ENCODE data around the gene CERK.
"Not testable (repeated sequence)": the region's sequence is repeated elsewhere in the genome, so short reads cannot be mapped to it uniquely, and the experiment has no call there.

The CERK gene

DNA sequence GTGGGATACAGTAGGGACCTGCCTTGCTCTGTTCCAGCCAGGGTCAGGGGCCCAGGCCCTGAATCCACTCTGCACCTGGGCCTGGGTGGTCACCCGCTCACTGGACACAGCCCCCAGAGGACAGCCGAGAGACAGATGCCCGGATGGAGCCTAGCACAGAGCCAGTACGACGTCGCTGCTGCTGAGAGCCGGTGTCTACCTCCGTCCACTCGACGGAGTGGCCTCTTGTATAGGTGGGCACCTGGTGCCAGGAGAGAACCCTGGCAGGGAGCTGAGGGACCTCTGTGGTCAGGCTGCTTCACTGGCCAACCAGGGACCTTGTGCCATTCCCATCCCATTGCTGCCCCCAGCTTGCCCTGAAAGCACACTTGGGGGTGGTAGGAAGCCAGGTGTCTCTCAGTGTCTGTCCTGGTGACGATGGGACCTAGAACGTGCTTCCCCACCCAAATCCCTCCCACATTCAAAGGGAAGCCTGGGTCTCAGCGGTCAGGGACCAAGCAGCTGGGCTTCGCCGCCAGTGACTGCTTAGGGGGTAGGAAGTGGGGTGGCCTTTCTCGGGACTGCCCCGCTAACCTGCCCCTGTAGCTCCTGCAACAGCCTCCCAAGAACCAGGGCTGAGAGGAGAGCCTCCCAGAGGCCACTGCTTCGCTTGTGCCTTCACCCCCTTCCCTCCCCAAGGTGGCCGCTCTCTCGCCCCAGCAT, 10.3 kb upstream of the CERK start:
- no peak for DNase-seq

DNA sequence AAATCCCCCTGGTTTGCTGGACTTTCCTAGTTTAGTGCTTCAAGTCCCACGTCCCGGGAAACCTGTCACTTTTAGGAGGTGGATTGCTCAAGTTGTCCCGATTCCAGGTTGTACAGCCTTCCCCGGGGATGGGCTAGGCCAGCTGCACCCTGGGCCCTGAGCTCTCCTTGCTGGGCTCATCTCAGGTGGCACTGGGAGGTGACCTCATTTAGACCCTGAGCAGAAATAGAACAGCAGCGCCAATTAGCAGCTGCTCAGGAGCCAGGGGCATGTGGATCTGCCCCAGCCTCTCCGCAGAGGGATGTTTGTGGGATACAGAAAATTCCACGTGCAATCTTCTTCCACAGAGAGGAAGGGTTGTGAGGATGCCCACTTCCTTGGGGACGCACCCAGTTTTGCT, 9.6 kb upstream of the CERK start:
- no peak for DNase-seq

DNA sequence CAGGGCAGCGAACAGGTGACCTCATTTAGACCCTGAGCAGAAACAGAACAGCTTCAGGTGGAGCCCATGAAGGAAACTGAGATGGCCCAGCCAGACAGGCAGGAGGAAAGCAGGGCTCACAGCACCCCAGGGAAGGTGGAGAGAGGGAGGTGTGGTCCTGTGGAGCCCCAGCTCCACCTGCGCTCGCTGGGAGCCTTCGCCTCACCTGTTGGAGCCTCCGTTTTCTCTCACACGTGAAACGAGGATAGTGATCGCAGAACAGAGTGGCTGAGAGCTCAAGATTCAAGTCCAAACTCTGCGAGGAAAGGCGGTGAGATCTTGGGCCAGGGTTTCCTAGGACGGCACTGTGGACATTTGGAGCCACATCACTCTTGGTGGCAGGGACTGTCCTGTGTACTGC, 8.6 kb upstream of the CERK start:
- DNase-seq: no peak

DNA sequence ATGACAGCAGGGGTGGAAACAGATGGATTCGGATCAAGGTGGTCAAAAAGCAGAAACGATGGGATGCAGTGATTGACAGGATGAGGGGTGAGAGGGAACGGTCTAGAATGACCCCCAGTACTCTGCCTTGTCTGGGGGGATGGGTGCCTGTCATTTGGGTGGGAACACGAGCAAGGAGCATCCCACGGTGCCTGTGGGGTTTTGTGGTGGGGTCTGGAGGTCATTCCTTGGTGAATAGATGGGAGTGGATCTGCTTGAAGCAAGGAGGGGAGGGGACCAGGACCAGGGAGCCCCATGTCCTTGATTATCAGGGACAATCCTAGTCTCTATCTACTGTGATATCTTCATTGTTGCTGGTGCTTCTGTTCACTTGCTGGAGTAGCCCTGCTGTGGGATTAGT, 8.1 kb upstream of the CERK start:
- DNase-seq: no peak

DNA sequence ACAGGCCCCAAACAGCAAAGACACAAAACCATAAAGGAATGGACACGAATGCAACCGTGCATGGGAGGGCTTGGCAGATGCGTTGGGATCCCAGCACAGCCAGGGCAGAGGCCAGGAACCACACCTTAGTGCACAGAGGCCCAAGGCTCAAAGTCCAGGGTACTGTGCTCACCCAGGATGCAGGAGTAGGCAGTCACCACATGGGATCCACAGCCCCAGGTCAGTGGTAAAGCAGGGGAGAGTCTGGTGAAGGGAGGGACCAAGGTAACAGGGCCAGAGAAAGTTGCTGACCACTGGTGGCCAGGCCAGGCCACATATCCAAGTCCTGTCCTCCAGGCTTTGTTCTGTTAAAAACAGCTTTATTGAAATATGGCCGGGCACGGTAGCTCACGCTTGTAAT, 6.5 kb upstream of the CERK start:
- DNase-seq: no peak

DNA sequence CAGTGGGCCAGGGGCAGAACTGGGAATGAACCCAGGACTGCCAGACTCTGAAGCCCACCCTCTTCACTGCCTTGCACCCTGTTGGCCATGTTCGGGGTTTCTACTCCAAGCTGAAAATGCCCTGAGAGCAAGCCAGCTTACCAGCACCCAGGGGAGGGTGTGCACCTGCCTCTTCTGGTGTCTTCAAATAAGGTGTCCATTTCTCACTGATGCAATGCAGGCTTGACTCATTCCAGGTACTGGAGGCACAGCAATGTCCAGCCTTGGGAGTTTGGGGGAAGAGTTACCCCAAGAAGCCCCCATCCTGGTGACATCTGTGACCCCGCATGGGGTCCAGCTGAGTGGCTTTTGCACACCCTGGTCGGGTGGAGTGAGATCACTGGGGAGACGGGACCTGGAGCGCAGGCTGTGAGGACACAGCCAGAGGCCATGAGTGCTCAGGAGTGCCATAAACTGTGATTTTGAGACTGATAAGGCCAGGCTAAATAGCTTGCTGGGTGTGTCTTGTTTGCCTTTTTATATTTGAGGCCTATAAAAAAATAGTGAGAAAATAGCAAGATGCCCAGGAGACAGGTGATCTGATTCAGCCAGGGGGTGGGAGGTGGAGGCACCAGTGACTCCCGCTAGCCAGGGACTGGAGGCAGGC, 4.6 kb upstream of the CERK start:
- DNase-seq: no peak

DNA sequence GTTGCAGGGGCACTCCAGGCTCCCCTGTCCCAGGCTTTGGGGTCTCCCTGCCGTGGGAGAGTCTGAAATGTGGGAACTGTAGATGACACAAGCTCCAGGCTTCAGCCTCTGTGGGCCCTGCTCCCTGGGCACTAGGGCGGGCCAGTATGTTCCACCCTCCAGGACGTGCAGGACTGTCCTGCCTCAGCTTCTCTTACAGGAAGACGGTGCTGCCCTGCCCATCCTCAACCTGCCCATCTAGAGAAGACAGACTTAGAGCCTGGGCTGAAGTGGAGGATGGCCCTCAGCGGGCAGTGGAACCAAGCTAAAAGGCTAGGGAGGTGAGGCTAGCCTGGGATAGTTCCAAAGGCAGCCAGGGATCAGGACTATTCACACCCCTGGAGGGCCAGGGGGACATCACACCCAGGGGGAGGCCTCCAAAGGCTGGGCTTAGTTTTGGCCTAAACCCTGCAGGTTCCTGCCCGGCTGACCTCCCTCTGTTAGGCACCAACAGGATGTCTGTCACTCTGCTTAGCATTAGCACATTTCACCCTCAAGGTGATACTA, 4.0 kb upstream of the CERK start:
- DNase-seq: no peak

DNA sequence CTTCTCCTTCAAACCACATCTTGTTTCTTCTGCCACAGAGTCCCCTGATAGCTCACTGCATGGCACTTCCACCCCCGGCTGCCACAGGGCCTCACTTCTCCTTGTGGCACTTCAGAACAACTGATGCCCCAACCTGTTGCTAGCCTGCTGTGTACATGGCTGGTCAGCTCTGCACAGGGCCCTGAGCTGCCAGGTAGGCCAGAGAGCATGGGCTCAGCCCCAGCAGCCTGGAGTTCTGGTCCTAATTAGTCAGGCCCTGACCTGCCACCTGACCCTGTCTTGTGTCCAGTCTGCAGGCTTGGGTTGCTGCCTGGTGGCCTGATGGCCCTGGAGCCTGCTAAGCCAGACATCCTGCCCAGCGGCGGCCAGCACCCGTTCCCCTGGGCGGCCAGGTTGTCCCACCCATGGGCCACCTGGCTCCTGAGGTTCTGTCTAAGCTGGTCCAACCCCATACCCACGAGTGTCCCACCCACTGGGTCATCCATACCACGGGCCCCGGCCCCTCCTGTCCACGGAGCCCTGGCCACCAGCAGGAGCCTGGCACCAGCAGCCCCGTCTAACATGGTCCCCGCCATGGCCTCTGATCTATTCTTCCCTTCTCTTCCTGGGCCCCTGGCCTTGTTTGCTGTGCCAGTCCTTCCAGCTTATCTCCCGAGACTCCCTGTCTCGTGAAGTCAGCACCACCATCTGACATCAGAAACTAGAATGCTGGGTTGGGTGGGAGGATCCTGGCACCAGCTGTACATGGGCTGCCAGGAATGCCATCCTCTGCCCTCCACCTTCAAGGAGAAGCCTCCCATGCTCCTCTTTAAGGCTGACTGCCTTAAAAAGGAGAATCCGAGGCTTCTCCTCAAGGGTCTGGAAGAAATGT, 3.1 kb upstream of the CERK start:
- no peak for DNase-seq

DNA sequence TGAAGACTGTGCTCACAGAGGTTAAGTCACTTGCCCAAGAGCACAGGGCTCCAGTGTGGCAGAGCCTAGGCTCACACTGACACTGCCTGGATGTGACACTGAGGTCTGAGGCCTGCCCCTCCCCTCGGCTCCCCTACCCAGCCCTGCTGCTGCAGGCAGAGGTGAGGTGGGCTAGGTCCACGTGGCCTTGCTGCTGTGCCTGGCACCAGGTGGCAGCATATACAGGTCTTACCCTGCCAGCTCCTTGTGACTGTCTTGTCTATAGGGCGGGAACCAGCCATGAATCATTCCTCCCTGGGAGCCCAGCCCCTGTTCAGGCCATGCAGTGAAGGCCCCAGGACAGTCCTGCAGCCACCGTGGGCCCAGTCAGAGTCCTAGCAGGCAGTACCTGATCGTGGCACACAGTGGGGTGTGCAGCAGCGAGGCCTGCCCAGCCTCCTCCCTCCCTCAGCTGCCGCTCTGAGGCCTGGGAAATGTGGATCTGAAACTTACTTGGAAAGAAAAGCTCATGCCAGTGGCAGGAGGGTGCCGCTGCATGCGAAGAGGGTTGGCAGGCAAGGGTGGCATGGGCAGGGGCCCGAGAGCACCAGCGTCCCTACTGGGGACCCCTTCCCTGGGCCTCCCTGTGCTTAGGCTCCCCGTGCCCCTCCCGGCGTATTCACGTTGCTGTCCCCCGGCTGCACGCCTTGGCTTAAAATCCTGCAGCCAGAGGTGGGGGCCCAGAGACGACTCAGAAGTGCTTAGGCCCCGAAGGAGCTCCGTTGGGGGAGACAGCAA, 1.2 kb upstream of the CERK start:
- DNase-seq: no peak

DNA sequence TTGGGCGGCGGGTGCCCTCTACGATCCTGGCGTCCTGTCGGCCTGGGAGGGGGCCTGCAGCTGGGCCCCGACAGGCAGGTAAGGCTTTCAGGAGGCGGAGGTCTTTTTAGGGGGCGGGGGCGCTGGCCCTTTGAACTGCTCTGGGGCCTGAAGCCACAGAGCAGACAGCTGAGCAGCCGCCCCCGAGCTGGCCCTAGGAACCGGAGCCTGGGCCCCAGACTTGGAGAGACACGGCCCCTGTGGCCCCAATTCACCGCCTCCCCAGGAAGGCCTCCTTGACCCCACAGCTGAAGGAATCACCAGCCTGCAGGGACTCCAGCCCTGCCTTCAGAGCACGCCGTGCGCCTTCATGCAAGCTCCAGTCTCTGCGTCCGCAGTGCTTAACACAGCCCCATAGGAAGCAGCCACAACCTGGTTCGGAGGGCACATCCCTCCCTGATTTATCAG, 618 bp upstream of the CERK start:
- DNase-seq: no peak

DNA sequence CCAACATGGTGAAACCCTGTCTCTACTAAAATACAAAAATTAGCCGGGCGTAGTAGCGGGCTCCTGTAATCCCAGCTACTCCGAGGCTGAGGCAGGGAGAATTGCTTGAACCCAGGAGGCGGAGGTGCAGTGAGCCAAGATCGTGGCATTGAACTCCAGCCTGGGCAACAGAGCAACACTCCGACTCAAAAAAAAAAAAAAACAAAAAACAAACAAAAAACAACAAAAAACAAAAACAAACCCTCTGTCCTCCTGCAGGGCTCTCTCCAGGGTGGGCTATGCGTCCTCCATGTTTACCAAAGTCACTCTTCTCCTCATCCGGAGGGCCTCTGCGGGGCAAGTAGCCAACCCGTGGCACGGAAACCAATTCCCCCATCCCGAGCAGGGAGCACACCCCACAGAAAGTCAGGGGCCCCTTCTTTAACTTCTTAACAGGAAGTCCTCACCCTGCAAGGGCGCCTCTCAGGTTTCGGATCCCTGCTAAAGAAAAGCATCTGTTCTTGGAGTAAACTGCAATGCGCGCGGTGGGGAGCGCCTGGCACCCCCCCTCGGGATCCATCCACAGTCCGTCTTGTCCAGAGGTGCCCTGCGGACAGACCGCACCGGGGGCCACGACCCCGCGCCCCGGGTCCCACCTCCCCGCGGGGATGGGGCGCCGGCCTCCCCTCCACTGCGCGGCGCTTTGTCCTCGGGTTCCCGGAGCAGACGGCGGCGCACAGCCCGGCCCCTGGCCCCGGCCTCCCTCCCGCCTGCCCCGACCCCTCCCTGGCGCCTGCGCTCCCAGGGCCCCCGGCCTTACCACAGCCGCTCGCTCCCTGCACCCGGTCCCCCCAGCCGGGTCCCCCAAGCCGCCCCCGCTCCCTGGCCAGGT, 712 bp downstream of the CERK start:
- peak; percentile 37 for DNase-seq

DNA sequence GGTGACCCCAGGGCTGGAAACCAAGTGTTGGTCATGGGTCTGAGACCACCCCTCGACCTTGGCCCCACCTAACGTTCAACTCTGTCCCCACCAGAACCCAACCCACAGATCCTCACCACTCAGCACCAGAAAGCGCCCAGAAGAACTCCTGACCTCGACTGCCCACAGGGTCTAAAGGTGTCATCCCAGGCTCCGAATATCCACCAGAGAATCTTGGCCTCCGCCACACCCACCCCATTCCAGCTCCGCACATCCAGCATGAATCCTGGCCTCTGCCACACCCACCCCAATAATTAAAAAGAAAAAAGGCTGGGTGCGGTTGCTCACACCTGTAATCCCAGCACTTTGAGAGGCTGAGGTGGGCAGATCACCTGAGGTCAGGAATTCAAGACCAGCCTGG, 1.3 kb downstream of the CERK start:
- no peak for DNase-seq

DNA sequence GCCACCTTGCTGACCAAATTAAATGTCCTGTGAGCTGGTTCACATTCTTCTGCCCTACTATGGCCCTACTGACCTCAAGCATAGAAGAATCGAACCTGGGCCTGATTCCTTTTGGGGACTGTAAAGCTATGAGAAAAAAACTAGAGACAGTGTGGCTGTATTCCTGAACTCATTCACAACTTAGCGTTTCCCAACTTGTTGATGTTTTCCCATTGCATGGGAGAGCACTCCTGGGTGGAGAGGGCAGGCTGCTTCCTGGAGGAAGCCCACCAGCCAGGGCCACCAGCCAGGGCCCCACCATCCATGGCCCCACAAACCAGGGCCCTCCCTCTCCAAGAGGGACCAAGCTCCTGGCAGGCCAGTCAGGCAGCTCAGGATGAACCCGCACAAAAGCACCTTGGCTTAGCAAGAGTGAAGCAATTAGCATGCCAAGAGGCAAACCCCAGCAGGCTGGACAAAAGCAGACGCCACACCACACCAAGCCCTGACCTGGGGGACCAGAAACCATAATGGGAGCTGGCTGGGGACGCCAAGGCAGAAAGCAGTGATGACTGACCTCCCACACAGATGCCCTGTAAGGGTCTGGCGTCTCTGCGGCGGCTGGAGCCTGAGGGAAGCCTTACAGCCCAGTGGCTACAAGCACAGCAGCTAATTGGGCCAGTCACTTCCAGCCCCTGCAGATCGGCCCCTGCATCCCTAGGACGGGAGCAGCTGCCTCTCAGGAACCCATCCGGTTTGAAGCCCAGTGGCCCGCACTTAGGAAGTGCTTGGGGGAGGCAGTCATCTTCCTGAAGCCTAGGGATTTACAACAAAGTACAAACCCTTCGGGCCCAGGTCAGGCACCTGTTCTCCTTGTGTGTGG, 2.1 kb downstream of the CERK start:
- no peak for DNase-seq

DNA sequence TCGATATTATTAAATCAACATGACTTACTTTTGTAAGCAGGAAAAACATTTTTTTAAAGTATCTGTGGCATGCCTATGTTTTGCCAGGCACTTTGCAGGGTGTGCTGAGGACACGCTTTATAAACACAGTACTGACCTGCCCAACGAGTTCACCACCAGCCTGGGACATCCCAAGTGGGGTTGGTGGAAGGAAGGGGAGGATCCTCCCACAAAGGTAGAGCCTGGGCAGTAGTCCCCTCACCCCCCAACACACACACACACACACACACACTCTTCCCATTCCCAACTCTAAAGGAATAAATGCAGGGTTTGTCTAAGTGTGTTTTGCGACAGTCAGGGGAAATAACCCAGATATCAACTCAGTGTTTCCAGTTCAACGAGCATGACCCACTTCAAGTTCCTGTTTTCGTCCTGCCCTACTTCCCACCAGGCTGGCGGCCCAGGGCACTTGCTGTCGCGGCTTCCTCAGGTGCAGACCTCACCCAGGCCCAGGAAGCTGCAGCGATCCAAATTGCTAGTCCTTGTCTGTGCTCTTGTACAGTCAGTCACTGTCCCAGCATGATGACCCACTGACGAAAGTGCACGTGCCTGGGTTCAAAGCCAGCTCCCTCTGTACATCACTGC, 3.1 kb downstream of the CERK start:
- DNase-seq: peak; percentile 40

DNA sequence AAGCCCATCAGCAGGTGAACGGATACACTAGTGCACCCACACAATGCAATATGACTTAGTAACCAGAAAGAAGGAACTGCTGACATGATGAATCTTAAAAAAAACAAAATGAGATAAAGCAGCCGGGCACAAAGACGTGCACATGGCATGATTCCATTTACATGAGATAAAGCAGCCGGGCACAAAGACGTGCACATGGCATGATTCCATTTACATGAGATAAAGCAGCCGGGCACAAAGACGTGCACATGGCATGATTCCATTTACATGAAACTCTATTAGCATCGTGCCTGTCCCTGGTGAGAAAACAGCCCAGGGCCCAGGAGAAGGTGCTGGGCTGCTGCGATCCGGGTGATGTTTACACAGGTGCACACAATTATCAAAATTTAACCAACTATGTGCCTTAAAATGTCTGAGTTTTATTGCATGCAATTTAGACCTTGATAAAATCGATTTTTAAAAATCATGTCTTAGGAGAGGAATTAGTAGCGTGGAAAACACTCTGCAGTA, 3.8 kb downstream of the CERK start:
- DNase-seq: not testable (repeated sequence)

DNA sequence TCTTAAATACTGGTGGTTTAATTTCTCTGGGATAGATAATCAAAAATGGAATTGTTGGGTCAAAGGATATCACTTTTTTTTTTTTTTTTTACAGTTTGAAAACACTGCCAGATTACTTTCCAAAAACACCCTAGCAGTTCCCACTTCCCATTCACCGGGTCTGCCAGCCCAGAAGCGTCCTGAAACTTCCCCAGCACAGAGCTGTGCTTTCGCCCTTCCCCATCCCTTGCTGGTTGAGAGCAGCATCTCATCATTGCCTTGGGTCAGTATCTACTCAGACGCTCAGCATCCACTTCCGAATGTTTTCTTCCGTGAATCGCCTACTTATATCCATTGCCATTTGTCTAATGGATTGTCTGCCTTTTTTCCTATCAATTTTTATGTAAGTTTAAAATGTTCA, 5.5 kb downstream of the CERK start:
- no peak for DNase-seq

DNA sequence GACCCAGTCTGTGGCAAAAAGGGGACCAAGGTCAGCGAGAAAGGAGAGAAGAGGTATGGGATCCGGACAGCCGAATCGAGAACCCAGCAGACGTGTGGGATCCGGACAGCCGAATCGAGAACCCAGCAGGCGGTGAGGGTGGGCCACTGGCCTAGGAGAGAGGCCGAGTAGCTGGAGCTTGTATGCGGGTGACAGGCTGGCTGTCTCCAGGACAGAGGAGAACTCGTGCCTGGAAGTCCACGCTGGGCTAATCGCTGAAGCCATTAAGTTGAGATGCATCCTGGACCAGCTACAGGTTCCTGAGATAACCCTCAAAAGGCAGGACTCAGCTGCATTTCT, 6.0 kb downstream of the CERK start:
- DNase-seq: no peak

DNA sequence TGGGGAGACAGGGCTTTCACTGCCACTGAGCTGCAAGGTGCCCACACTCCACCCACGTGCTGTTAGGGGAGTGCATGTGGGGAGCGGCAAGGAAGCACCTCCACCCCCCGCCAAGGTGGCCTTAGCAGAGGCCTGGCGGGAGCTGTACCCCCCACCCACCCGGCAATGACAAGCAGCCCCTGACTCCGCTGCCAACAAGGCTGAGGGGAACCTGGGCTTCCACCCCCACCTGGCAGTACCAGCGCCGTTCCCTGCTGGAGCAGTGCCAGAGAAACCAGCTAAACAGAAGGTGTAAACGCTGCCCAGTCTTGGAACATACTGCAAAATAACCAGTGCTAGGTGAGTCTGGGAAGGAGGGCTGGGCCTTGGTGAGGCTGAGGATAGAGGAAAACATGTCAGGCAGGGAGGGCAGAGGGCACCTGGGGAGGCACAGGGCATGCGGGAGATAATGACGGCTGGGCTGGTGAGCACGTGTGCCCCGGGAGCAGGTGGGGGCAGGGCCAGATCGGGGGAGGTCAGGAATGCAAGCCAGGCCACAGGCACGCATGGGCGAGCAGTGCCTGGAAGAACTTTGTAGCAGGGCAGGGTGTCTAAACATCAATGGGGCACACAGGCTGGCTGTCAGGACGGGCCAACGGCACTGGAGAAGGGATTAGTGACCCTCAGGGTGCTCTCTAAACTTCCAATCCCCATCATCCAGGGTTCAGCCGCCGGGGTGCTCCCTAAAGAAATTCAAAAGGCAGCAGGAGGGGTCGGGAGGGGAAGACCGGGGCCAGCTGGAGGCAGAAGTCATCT, 6.6 kb downstream of the CERK start:
- no peak for DNase-seq

DNA sequence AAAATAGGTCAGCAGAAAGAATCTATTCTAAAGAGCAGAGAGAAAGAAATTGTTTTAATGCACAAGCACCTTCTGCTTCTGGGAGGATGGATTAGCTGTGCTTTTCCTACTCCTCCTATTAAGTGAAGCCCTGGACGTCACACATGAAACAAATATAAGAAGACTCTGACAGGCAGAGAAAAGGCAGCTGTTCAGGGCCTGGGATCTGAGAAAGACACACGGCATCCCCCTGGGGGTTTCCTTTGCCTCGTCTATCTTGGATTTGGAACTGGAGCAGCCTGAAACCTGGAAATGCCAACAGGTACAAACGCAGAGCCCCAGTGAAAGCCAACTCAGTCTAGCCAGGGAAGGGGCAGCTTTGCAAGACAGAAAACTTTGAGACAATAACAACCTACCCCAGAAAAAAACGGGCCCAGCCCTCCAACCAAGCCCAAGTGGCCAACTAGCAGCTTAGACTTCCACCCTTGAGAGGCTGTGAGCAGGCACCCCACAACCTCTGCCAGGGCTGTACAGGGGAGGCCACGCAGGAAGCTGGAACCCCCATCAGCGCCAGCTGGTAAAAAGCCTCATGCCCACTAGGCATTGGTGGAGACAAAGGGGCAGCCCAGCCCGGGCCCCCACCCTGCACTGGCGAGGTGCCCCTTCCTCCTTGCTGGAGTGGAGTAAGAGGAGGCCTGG, 7.3 kb downstream of the CERK start:
- no peak for DNase-seq
